Measurements from ENCODE around the gene KCNN4.
"Not testable (repeated sequence)": the region's sequence is repeated elsewhere in the genome, so short reads cannot be mapped to it uniquely, and the experiment has no call there.

Gene KCNN4

GRCh38 chr19:43767316-43767715, 13.5 kb downstream of the KCNN4 start:
- no peak for TF ChIP-seq CTCF (IDR thresholded peaks at IDR 0.05; ENCODE audit: insufficient read depth, low read length, poor library complexity, severe bottlenecking)
- peaks cover 42% of the 10 kb centered on the region for H3K36me3 ChIP-seq (ENCODE audit: control insufficient read depth, insufficient read depth, low read length)
- H3K27me3 ChIP-seq (replicated peaks; ENCODE audit: control insufficient read depth, insufficient read depth, low read length) = no peaks in the 10 kb centered on the region
- H3K4me3 ChIP-seq (replicated peaks; ENCODE audit: low read depth, low read length) = no peak overlapping the region
- DNase-seq (ENCODE audit: extremely low read depth, insufficient read length) = no peak

GRCh38 chr19:43766755-43767043, 14.1 kb downstream of the KCNN4 start:
- TF ChIP-seq CTCF (IDR thresholded peaks at IDR 0.05; ENCODE audit: insufficient read depth, low read length, poor library complexity, severe bottlenecking) = no peak
- no peak for DNase-seq (ENCODE audit: extremely low read depth, insufficient read length)
- Histone ChIP-seq H3K36me3 (ENCODE audit: control insufficient read depth, insufficient read depth, low read length) (peaks cover 39% of the 10 kb centered on the region), H3K4me3 (replicated peaks; ENCODE audit: low read depth, low read length) (no peak overlapping the region), H3K27me3 (replicated peaks; ENCODE audit: control insufficient read depth, insufficient read depth, low read length) (no peaks in the 10 kb centered on the region)

GRCh38 chr19:43765109-43765876, 15.5 kb downstream of the KCNN4 start:
- peak; percentile 90 for DNase-seq (ENCODE audit: extremely low read depth, insufficient read length)
- TF ChIP-seq CTCF (IDR thresholded peaks at IDR 0.05; ENCODE audit: insufficient read depth, low read length, poor library complexity, severe bottlenecking) = no peak
- Histone ChIP-seq H3K27me3 (replicated peaks; ENCODE audit: control insufficient read depth, insufficient read depth, low read length) (no peaks in the 10 kb centered on the region), H3K4me3 (replicated peaks; ENCODE audit: low read depth, low read length) (peak overlapping the region; percentile 29; the same call in 1 of the 2 replicates), H3K36me3 (ENCODE audit: control insufficient read depth, insufficient read depth, low read length) (peaks cover 31% of the 10 kb centered on the region)

- peaks cover 25% of the 10 kb centered on the region for H3K36me3 ChIP-seq (ENCODE audit: control insufficient read depth, insufficient read depth, low read length)
- H3K27me3 ChIP-seq (replicated peaks; ENCODE audit: control insufficient read depth, insufficient read depth, low read length); DNase-seq (ENCODE audit: extremely low read depth, insufficient read length): not testable (repeated sequence)
- peak overlapping the region; percentile 29 for H3K4me3 ChIP-seq (replicated peaks; ENCODE audit: low read depth, low read length)
Observed at GRCh38 chr19:43764684-43765083, 16.1 kb downstream of the KCNN4 start.

GRCh38 chr19:43763473-43763939, 17.3 kb downstream of the KCNN4 start:
- no peak for TF ChIP-seq CTCF (IDR thresholded peaks at IDR 0.05; ENCODE audit: insufficient read depth, low read length, poor library complexity, severe bottlenecking)
- Histone ChIP-seq H3K4me3 (replicated peaks; ENCODE audit: low read depth, low read length) (no peak overlapping the region), H3K27me3 (replicated peaks; ENCODE audit: control insufficient read depth, insufficient read depth, low read length) (no peaks in the 10 kb centered on the region), H3K36me3 (ENCODE audit: control insufficient read depth, insufficient read depth, low read length) (peaks cover 16% of the 10 kb centered on the region)
- DNase-seq (ENCODE audit: extremely low read depth, insufficient read length) = peak; percentile 75

- TF ChIP-seq CTCF (IDR thresholded peaks at IDR 0.05; ENCODE audit: insufficient read depth, low read length, poor library complexity, severe bottlenecking) = no peak
- no peak overlapping the region for H3K4me3 ChIP-seq (replicated peaks; ENCODE audit: low read depth, low read length)
Observed at GRCh38 chr19:43762814-43763213, 18.0 kb downstream of the KCNN4 start.

More at GRCh38 chr19:43762814-43763213, 18.0 kb downstream of the KCNN4 start:
- Histone ChIP-seq H3K36me3 (ENCODE audit: control insufficient read depth, insufficient read depth, low read length) (peaks cover 12% of the 10 kb centered on the region), H3K27me3 (replicated peaks; ENCODE audit: control insufficient read depth, insufficient read depth, low read length) (no peaks in the 10 kb centered on the region)
- DNase-seq (ENCODE audit: extremely low read depth, insufficient read length) = no peak
